HG02870 (cell line): ENCODE results near the gene HS1BP3.

Experiments
- ATAC-seq: cut with Tn5 transposase; IDR thresholded peaks from one replicate; pipeline ENCODE4 v1.9.1; 2021; ENCODE audit warnings: mild to moderate bottlenecking, moderate library complexity; ENCODE audit not compliant: unreplicated experiment

Gene HS1BP3

GRCh38 chr2:20604951-20605381, 45.9 kb downstream of the HS1BP3 start:
- no peak for ATAC-seq

- ATAC-seq, result no peak
Measured at GRCh38 chr2:20604401-20604911, 46.4 kb downstream of the HS1BP3 start.

GRCh38 chr2:20603791-20604190, 47.1 kb downstream of the HS1BP3 start:
- no peak for ATAC-seq

- no peak for ATAC-seq
Measured at GRCh38 chr2:20602803-20603202, 48.1 kb downstream of the HS1BP3 start.

- ATAC-seq, result no peak
Measured at GRCh38 chr2:20600756-20601325, 50.1 kb downstream of the HS1BP3 start.

- no peak for ATAC-seq
Measured at GRCh38 chr2:20599861-20600461, 50.9 kb downstream of the HS1BP3 start.

GRCh38 chr2:20599001-20599600, 51.8 kb downstream of the HS1BP3 start:
- no peak for ATAC-seq

- no peak for ATAC-seq
Measured at GRCh38 chr2:20597860-20598183, 53.1 kb downstream of the HS1BP3 start.

- ATAC-seq, result no peak
Measured at GRCh38 chr2:20596973-20597859, 53.7 kb downstream of the HS1BP3 start.

- ATAC-seq, result no peak
Measured at GRCh38 chr2:20596193-20596972, 54.5 kb downstream of the HS1BP3 start.

GRCh38 chr2:20595439-20596192, 55.3 kb downstream of the HS1BP3 start:
- ATAC-seq, result peak; percentile 82

GRCh38 chr2:20594957-20595356, 55.9 kb downstream of the HS1BP3 start:
- ATAC-seq, result no peak

- no peak for ATAC-seq
Measured at GRCh38 chr2:20594048-20594750, 56.7 kb downstream of the HS1BP3 start.

GRCh38 chr2:20593072-20594034, 57.5 kb downstream of the HS1BP3 start:
- ATAC-seq, result no peak

GRCh38 chr2:20592106-20593071, 58.5 kb downstream of the HS1BP3 start:
- ATAC-seq, result no peak

GRCh38 chr2:20590704-20591515, 60.0 kb downstream of the HS1BP3 start:
- ATAC-seq, result no peak
